ENCODE measurements around the gene KASH5. TPM values are rescaled to one million over a fixed set of nuclear protein-coding genes. Genes with fewer than 3 reads are reported as not detected.

KASH5 gene
- total RNA-seq, 2 donors from 2014 or later = not detected

DNA sequence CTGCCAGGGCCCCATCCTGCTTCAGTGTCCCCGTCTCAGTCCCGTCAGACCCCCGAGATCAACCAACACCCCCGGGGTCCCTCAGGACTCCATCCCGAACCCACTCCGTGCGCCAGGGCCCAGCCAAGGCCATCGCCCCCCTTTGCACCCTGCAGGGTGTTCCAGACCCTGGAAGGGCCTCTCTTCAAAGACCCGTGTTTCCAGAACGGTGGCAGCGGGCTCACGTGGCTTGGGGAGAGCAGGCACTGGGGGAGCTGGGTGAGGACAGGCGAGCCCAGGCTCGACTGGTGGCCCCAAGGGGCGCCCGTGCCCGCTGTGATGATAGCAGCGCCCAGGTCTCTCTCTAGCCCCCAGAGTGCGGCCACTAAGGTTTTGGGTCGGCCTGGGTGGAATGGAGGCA lies 1.4 kb downstream of the KASH5 start:
- Histone ChIP-seq H3K9ac (ENCODE audit: low read depth in 2 of 2, low read length in 2 of 2) (no peak overlapping the region), H3K4me3 (no peak overlapping the region), H3K36me3 (no peaks in the 10 kb centered on the region), H3K9me3 (no peaks in the 10 kb centered on the region), H3K27me3 (no peaks in the 10 kb centered on the region), H3K4me1 (no peaks in the 10 kb centered on the region), H3K27ac (no peak overlapping the region)
- intact Hi-C loops (cut with DNase I) = no loop called here
- no peak for DNase-seq
- TF ChIP-seq, protein P1, sequence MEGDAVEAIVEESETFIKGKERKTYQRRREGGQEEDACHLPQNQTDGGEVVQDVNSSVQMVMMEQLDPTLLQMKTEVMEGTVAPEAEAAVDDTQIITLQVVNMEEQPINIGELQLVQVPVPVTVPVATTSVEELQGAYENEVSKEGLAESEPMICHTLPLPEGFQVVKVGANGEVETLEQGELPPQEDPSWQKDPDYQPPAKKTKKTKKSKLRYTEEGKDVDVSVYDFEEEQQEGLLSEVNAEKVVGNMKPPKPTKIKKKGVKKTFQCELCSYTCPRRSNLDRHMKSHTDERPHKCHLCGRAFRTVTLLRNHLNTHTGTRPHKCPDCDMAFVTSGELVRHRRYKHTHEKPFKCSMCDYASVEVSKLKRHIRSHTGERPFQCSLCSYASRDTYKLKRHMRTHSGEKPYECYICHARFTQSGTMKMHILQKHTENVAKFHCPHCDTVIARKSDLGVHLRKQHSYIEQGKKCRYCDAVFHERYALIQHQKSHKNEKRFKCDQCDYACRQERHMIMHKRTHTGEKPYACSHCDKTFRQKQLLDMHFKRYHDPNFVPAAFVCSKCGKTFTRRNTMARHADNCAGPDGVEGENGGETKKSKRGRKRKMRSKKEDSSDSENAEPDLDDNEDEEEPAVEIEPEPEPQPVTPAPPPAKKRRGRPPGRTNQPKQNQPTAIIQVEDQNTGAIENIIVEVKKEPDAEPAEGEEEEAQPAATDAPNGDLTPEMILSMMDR (IDR thresholded peaks at IDR 0.05) = no peak

DNA sequence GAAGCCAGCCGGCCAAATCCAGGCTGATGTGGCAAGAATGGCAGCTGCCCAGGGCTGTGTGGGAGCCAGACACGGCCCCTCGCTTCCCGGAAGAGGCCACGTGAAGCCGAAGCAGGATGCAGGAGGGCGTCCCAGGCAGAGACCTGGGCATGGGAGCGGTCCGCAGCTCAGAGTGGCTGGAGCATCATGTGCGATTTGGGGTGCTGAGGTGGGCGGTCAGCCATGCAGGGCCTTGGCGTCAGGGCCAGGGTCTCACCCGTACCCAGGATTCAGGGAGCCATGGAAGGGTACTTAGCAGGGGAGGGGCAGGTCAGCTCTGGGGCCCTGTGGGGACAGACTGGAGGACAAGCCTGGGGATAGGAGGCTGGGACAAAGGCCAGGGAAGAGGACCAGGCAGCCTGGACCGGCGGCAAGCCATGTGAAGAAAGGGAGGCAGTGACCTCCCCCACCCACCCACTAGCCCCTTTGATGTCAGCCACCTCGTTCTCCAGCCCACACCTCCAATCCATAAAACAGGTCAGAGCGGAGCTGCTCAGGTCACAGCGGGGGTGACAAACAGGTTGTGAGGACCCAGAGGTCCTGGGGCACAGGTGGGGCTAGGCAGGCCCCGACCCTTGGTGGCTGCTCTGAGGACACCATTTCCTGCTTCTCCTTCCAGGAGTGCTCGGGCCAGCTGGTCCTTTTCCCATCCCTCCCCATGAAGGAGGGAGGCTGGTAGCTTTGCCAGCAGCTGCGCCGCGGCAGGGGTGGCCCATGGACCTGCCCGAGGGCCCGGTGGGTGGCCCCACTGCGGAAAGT lies 2.3 kb downstream of the KASH5 start:
- Histone ChIP-seq H3K9me3 (no peaks in the 10 kb centered on the region), H3K27me3 (no peaks in the 10 kb centered on the region), H3K27ac (no peak overlapping the region), H3K4me1 (no peaks in the 10 kb centered on the region), H3K9ac (ENCODE audit: low read depth in 2 of 2, low read length in 2 of 2) (no peak overlapping the region), H3K4me3 (no peak overlapping the region), H3K36me3 (no peaks in the 10 kb centered on the region)
- TF ChIP-seq, protein P1 (IDR thresholded peaks at IDR 0.05) = no peak
- DNase-seq = no peak
- intact Hi-C loops (cut with DNase I) = no loop called here

- intact Hi-C loops (cut with DNase I) = no loop called here
- Histone ChIP-seq H3K4me1 (no peaks in the 10 kb centered on the region), H3K36me3 (no peaks in the 10 kb centered on the region), H3K9ac (ENCODE audit: low read depth in 2 of 2, low read length in 2 of 2) (no peak overlapping the region), H3K9me3 (no peaks in the 10 kb centered on the region), H3K27me3 (no peaks in the 10 kb centered on the region), H3K4me3 (no peak overlapping the region), H3K27ac (no peak overlapping the region)
- DNase-seq = no peak
- TF ChIP-seq, protein P1 (IDR thresholded peaks at IDR 0.05) = no peak
Measured at GRCh38 chr19:49390929-49391359, 2.9 kb downstream of the KASH5 start.

GRCh38 chr19:49391581-49392399 lies 3.7 kb downstream of the KASH5 start:
- TF ChIP-seq, protein P1 (IDR thresholded peaks at IDR 0.05) = peak; percentile 56
- intact Hi-C loops (cut with DNase I) = loop anchor here (2.0 kb wide), 1 partner anchor 51 kb away; no protein-coding TSS in a partner anchor
- H3K27ac ChIP-seq = no peak overlapping the region
- H3K9me3 ChIP-seq = no peaks in the 10 kb centered on the region
- H3K36me3 ChIP-seq = no peaks in the 10 kb centered on the region
- H3K27me3 ChIP-seq = no peaks in the 10 kb centered on the region
- H3K4me1 ChIP-seq = no peaks in the 10 kb centered on the region
- DNase-seq = peak; percentile 81
- H3K9ac ChIP-seq (ENCODE audit: low read depth in 2 of 2, low read length in 2 of 2) = peak overlapping the region in 1 of 2 donors; percentile 56
- H3K4me3 ChIP-seq = no peak overlapping the region

DNA sequence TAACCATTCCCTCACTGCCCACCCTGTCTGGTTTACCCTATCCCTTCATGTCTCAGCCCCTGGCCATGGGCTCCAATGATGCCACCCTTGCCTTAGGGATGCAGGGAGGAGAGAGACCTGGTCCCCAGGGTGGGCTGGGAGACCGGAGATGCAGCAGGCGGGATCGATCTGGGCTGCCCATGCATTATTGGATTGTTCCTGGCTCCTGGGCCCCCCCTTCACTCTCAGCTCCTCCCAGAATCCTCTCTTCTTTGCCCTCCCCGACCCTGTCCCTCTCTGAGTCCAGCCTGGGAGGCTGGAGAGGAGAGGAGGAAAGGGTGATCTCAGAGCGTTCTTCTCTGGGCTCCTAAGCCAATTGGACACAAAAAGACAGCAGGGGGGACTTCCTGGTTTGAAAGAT lies 5.8 kb downstream of the KASH5 start:
- no peaks in the 10 kb centered on the region for H3K36me3 ChIP-seq
- H3K9ac ChIP-seq (ENCODE audit: low read depth in 2 of 2, low read length in 2 of 2) = no peak overlapping the region
- H3K4me1 ChIP-seq = no peaks in the 10 kb centered on the region
- no peaks in the 10 kb centered on the region for H3K27me3 ChIP-seq
- intact Hi-C loops (cut with DNase I) = loop anchor here (2.0 kb wide), 1 partner anchor 49 kb away; no protein-coding TSS in a partner anchor
- no peak overlapping the region for H3K27ac ChIP-seq
- no peak overlapping the region for H3K4me3 ChIP-seq
- DNase-seq = no peak
- H3K9me3 ChIP-seq = no peaks in the 10 kb centered on the region
- TF ChIP-seq, protein P1 (IDR thresholded peaks at IDR 0.05) = no peak

All from colonic mucosa (tissue), 4 donors.